GM21515 (cell line): ENCODE data around the gene THSD4.

Experiments
- ATAC-seq: cut with Tn5 transposase; IDR thresholded peaks from one replicate; pipeline ENCODE4 v1.9.1; 2021; ENCODE audit not compliant: unreplicated experiment

THSD4 gene

DNA sequence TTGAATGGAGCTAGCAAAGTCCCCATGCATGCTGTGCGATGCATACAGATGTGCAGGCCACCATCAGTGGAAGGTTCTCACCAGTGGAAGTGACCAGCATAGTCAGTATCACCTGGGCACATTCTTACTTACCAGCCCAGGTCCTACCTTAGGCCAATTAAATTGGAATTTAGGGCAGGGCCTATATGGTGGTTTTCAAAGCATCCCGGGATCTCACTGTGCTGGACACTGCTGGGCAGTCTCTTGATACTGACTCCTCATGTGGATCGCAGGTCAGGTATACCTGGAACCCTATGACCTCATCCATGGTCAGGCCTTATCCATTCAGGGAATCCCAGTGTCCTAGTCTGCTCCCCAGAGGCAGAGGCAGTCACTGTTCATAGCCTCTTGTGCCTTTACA is 358.5 kb downstream of the THSD4 start:
- no peak for ATAC-seq

GRCh38 chr15:71476823-71477222 is 361.6 kb downstream of the THSD4 start:
- no peak for ATAC-seq

GRCh38 chr15:71480556-71480955 is 365.3 kb downstream of the THSD4 start:
- no peak for ATAC-seq

- no peak for ATAC-seq
Measured at GRCh38 chr15:71484080-71484479, 368.8 kb downstream of the THSD4 start.

- ATAC-seq: no peak
Measured at GRCh38 chr15:71485094-71485693, 369.9 kb downstream of the THSD4 start.

- ATAC-seq: no peak
Measured at GRCh38 chr15:71489570-71489969, 374.3 kb downstream of the THSD4 start.

DNA sequence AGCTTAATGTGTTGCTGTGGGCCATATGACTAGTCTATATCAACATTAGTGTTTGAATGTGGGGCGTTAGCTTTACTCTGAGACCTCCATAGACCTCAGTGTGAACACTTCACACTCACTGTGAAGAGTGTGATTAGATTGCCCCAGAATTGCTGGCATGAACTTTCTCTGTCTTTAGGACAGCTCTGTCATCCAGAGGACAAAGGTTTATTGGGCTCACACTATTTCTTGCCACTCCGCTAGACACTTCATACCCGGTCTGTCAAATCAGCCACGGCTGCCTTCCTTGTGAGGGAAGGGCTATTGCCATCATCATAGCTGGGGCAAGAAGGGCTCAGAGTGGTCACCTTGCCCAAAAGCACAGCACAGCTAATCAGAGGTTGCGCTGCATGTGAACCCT is 378.3 kb downstream of the THSD4 start:
- no peak for ATAC-seq

GRCh38 chr15:71494563-71495397 is 379.5 kb downstream of the THSD4 start:
- ATAC-seq: no peak

DNA sequence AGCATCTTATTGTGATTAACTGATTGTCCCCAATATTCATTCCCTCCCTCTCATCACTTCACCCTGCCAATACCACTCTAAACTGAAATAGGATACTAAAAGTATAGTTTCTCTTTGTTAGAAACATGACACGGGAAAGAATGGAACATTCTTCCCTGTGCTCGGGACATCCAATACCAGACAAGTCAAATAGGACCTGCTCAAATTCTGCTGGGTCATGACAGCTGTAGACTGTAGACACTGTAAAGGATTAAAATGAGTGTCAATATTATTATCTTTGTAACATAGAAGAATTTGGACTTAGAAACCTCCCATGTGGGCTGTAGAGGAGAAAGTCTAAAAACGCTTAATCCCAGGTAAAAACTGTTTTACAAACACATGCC is 380.1 kb downstream of the THSD4 start:
- ATAC-seq: no peak

- ATAC-seq: no peak
Measured at GRCh38 chr15:71496336-71496955, 381.2 kb downstream of the THSD4 start.

GRCh38 chr15:71501344-71502076 is 386.2 kb downstream of the THSD4 start:
- ATAC-seq: no peak

DNA sequence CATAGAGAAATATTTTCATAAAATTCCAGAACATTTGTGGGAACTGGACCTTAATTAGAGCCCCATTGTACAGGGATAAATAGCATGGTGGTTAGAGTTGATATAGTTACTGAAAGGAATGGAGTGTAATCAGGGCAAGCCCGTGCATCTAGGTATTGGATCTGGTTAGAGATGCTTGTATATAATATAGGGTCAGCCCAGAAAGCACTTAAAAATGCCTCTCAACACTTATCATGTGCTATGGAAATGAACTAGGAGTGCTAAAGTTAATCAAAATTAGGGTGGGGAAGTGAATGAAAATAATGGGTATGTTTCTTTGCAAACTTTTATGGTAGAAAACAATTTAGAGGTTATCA is 386.8 kb downstream of the THSD4 start:
- no peak for ATAC-seq

DNA sequence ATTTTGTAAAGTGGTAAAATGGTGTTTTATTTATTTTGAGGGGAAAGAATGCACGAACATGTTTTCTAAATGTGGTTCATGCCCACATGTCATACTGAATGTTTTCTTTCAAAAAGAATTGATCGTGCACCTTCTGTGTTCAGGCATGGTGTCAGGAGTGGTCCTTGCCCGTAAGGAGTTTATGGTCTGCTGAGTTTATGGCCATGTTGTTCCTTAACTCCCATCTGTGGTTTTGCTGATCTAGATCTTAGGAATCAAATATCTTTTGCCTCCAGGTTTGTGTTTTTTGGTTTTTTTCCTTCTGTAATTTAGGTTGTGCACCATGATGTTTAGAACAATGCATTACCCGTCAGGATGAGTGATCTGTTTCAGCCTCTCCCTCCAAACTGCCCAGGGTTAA is 390.7 kb downstream of the THSD4 start:
- no peak for ATAC-seq

DNA sequence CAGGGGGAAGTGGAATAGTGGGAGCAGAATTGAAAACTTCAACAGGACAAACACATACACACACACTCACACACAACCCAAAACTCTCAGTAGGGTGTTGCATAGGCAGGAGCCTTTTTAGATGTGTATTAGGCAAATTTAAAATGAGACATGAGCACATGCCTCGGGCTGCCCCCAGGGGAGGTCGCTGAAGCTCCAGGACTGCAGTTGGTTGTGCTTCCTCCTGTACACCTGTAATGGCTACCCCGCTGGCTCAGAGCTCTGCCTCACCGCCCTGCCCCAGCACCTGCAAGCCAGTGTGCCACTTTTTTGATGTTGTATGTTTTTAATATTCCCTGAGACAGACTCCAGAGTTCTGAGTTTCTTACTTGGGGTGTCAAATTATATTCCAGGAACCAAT is 391.7 kb downstream of the THSD4 start:
- ATAC-seq: no peak

DNA sequence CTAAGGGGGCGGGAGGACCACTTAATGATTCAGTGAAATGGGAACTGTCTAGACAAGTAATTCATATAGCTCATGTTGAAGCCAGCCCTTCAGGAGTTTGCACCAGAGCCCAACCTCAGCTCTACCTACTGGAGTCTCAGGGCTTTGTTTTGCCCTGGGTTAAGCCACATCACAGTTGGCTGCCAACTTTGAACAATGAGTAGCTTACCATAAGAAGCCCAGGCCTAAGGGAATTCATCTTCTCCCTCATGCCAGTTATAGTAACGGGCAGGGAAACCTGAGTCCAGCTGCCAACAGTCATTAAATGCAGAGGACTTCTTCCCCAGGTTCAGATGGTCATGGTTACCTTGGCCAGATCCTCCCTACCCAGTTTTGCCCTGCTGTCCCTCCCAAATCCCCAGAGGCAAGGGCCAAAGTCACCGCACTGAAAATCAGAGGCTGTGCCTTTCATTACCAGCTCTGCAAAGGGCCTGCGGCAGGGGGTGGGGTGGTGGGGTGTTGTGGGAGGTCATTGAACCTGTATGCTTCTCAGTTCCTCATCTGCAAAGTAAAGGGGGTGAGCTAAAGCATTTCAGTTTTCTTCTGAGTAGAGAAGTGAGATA is 392.9 kb downstream of the THSD4 start:
- peak; percentile 81 for ATAC-seq

DNA sequence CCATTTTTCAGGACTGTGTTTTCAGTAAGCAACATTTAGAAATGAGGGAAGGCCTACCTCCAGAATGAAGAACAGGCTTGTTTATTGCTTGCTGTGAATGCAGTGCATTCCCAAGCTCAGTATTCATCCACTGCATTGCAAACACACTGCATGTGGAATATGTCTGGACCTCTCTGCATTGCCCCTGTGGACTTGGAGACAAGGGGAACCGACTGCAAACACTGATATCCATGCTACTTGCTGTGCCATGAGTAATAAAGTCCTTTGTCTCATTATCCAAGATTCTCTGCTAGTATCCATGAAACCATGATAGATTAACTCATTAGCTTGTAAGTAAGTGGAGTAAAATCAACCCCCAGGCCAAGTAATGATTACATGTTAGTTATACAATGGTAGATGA is 393.9 kb downstream of the THSD4 start:
- ATAC-seq: no peak

- ATAC-seq: no peak
Measured at GRCh38 chr15:71510763-71511162, 395.5 kb downstream of the THSD4 start.

- ATAC-seq: no peak
Measured at GRCh38 chr15:71511796-71512681, 396.8 kb downstream of the THSD4 start.

DNA sequence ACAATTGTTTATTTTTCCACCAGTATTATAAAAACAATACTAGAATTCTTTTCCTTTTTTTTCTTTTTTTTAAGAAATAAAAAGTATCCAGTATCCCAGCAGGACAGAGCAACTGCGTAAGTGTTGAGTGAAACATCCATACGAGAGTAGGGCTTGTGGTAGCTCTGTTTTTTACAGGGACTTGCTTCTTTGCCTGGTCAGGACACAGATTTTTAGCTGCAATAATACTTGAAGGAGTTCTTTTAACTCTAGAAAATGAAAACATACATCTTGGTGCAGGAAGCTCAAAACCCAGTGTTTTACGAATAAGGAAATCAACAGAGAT is 397.4 kb downstream of the THSD4 start:
- ATAC-seq: no peak

DNA sequence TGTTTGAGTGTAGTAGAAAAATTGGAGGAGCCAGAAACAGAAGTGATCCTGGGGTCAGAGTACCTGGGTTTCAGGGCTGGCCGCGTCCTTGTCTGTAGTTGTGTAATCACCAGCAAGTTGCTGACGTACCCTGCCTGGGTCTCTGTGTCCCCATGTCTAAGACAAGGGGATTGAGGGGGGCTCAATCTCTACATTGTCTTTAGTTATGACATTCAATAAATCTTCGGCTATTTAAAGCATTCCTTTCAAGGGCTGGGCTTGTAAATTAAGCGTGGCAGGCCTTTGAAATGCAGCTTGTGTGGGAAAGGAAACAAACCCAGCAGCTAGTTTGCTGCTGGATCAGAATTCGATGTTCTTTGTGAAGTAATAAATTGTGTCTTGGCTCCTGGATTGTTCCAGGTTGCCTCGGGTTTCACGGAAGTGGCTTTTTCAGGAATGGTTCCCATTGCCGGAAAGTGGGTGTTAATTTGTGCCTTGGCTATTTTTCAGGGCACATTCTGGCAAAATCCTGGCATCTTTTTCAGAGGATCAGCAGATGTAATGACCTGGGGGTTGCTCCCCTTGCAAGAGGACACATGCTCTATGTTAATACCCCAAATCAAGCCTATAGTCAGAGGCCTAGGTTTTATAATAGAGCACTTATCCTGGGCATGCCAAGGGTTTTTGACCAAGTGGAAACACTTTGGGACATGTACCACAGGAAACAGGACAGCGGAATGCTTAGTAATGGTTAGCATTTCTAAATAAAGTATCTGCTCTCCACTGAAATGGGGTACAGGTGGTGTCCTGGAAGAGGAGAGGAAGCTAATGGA is 400.3 kb downstream of the THSD4 start:
- no peak for ATAC-seq
